HG03095 (cell line): ENCODE data around the gene AMBP.

Experiments
- ATAC-seq: cut with Tn5 transposase; IDR thresholded peaks from one replicate; pipeline ENCODE4 v1.9.1; 2021; ENCODE audit warnings: moderate library complexity; ENCODE audit not compliant: unreplicated experiment

Gene AMBP

GRCh38 chr9:114114364-114114763 lies 36.3 kb upstream of the AMBP start:
- no peak for ATAC-seq

- ATAC-seq = no peak
These were observed 34.9 kb upstream of the AMBP start for GRCh38 chr9:114112778-114113584.

- ATAC-seq = no peak
These were observed 34.2 kb upstream of the AMBP start for GRCh38 chr9:114112325-114112724.

- ATAC-seq = no peak
These were observed 32.1 kb upstream of the AMBP start for GRCh38 chr9:114110180-114110579.

- ATAC-seq = no peak
These were observed 31.0 kb upstream of the AMBP start for GRCh38 chr9:114109124-114109523.

- no peak for ATAC-seq
These were observed 30.1 kb upstream of the AMBP start for GRCh38 chr9:114108016-114108833.

- ATAC-seq = no peak
These were observed 29.3 kb upstream of the AMBP start for GRCh38 chr9:114107286-114108001.

GRCh38 chr9:114105236-114105635 lies 27.1 kb upstream of the AMBP start:
- ATAC-seq = no peak

- no peak for ATAC-seq
These were observed 24.4 kb upstream of the AMBP start for GRCh38 chr9:114102484-114102883.

GRCh38 chr9:114100536-114100935 lies 22.4 kb upstream of the AMBP start:
- no peak for ATAC-seq

- ATAC-seq = no peak
These were observed 21.7 kb upstream of the AMBP start for GRCh38 chr9:114099669-114100270.

- no peak for ATAC-seq
These were observed 21.0 kb upstream of the AMBP start, which contains the start of gene KIF12 for GRCh38 chr9:114098936-114099668. TSS of gene KIF12 (minus strand) at chr9:114099292. CDS start at chr9:114099276, 16 bp downstream.

GRCh38 chr9:114098021-114098935 lies 20.2 kb upstream of the AMBP start:
- ATAC-seq = no peak

GRCh38 chr9:114097613-114098020 lies 19.5 kb upstream of the AMBP start:
- ATAC-seq = no peak

- no peak for ATAC-seq
These were observed 18.9 kb upstream of the AMBP start for GRCh38 chr9:114096866-114097612.

- no peak for ATAC-seq
These were observed 18.0 kb upstream of the AMBP start for GRCh38 chr9:114096041-114096511.

GRCh38 chr9:114094971-114095370 lies 16.9 kb upstream of the AMBP start:
- ATAC-seq = no peak

- no peak for ATAC-seq
These were observed 15.8 kb upstream of the AMBP start for GRCh38 chr9:114093761-114094505.
